HG03103 (cell line): ENCODE data around the gene NUDT4.
"Not testable (repeated sequence)": the region's sequence is repeated elsewhere in the genome, so short reads cannot be mapped to it uniquely, and the experiment has no call there.

Experiments used
- ATAC-seq: cut with Tn5 transposase; IDR thresholded peaks from one replicate; pipeline ENCODE4 v1.9.1; 2021; ENCODE audit warnings: low read depth; ENCODE audit not compliant: unreplicated experiment

The NUDT4 gene

GRCh38 chr12:93393425-93393824 is 15.7 kb downstream of the NUDT4 start:
- ATAC-seq = no peak

- ATAC-seq = no peak
These were observed 19.7 kb downstream of the NUDT4 start for GRCh38 chr12:93397412-93397811.

GRCh38 chr12:93399183-93399863 is 21.6 kb downstream of the NUDT4 start:
- peak; percentile 76 for ATAC-seq

GRCh38 chr12:93402333-93403311 is 24.9 kb downstream of the NUDT4 start:
- no peak for ATAC-seq

GRCh38 chr12:93403988-93404803 is 26.5 kb downstream of the NUDT4 start:
- ATAC-seq = no peak

GRCh38 chr12:93404961-93405849 is 27.5 kb downstream of the NUDT4 start:
- no peak for ATAC-seq

GRCh38 chr12:93407054-93407962 is 29.6 kb downstream of the NUDT4 start:
- ATAC-seq = no peak

GRCh38 chr12:93407963-93408283 is 30.2 kb downstream of the NUDT4 start:
- ATAC-seq = no peak

- ATAC-seq = no peak
These were observed 31.1 kb downstream of the NUDT4 start for GRCh38 chr12:93408813-93409212.

GRCh38 chr12:93409343-93410187 is 31.8 kb downstream of the NUDT4 start:
- ATAC-seq = not testable (repeated sequence)

GRCh38 chr12:93411060-93411459 is 33.3 kb downstream of the NUDT4 start:
- ATAC-seq = not testable (repeated sequence)

GRCh38 chr12:93412396-93412795 is 34.7 kb downstream of the NUDT4 start:
- ATAC-seq = not testable (repeated sequence)

- no peak for ATAC-seq
These were observed 35.3 kb downstream of the NUDT4 start for GRCh38 chr12:93413064-93413463.

- no peak for ATAC-seq
These were observed 38.2 kb downstream of the NUDT4 start for GRCh38 chr12:93415723-93416464.

- ATAC-seq = no peak
These were observed 40.3 kb downstream of the NUDT4 start for GRCh38 chr12:93417967-93418480.

GRCh38 chr12:93419388-93420034 is 41.8 kb downstream of the NUDT4 start:
- no peak for ATAC-seq

- ATAC-seq = no peak
These were observed 44.3 kb downstream of the NUDT4 start for GRCh38 chr12:93422050-93422449.
